ENCODE data around the gene NEK6. TPM values are rescaled to one million over a fixed set of nuclear protein-coding genes. Genes with fewer than 3 reads are reported as not detected.
A peak's percentile ranks its signal among the peaks of the same experiment; 100 is the strongest.

Gene NEK6
- polyA plus RNA-seq, 1 donor from 2014 or later = 76.2 TPM

DNA sequence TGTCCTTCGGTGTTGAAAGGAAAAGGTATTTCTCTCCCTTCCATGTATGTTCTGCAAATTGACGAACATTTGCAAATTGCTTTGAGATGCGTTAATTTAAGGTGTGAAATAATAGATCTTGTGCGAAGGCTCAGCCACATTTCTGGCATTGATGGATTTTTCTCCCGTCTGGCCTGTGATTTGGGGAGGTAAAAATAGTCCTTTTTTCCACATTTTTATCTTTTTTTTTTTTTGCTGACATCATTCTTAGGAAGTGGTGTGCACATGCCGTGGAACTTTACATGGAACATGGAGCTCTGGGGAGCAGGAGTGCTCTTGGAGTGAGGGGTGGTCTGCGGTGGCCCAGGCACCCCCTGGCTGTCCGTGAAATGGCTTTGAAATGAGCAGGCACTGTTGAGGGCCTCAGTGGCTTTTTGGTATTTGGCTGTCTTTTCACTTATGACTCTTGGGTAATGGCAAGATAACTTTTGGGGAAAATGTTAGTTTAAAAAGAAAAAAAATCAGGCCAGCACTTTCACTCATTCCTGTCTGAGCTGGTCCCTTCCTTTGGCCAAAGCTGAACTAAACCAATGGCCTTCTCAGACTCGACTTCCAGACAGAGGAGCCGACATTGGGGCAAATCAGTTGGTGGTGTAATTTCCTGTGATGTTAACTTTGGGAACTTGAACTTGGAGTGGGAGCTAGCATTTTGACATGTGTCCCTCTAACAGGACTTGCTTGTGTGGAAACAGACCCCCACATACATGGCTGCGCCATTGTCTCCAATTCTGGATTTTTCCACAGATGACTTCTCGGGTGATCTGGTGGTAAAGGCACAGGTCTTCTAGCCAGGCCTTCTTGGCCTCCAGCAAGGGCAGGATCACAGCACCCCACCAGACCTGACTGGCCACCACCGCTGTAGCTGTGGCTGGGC lies 4.2 kb downstream of the NEK6 start:
- Mint-ChIP-seq H3K9me3 (peaks cover 0 to 1% (median 0%) of the 10 kb centered on the region in 3 donors), H3K27me3 (peaks cover 2% of the 10 kb centered on the region), H3K4me1 (peaks cover 34 to 60% (median 55%) of the 10 kb centered on the region in 3 donors), H3K4me3 (peak overlapping the region; percentile 93 to 98 (median 96)), H3K27ac (peak overlapping the region; percentile 85 to 92 (median 88)), H3K36me3 (peaks cover 3% of the 10 kb centered on the region)

DNA sequence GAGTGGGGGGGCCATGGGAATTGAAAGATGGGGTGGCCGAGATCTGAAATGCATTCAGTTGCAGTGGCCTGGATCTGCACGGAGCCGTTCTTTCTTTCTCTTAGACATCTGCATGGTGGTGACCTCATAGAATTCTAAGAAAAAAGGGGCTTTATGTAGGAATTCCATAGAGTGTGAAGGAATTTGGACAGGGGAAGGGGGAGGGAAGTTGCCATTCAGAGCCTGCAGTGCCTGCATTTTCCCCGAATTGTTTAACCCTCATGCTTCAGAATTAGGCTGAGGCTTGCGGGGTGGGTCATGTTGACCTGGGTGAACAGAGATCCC lies 4.9 kb downstream of the NEK6 start:
- Mint-ChIP-seq H3K4me1 (peaks cover 41 to 62% (median 53%) of the 10 kb centered on the region in 3 donors), H3K27ac (peak overlapping the region in 2 of 3 donors; percentile 71 to 88), H3K27me3 (peaks cover 2% of the 10 kb centered on the region)

DNA sequence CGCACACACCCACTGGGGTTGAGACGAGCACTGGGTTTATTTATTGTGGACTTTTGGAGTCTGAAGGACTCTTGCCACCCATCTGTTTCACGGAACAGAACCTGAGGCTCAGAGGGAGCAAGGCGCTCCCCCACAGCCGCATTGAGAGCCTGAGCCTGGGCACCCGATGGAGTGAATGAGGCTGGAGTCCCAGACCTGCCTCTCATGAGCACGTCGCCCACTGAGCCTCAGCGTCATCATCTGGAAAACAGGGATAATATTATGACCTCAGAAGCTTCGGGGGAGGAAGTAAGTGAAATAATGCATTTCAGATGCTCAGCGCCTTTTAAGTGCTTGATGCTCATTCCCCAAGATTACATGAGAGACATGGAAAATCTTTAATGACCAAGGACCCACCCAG lies 5.5 kb downstream of the NEK6 start:
- Mint-ChIP-seq H3K9me3 (peaks cover 0 to 1% (median 0%) of the 10 kb centered on the region in 3 donors), H3K36me3 (peaks cover 3% of the 10 kb centered on the region), H3K27me3 (peaks cover 2% of the 10 kb centered on the region), H3K27ac (peak overlapping the region; percentile 60 to 93 (median 88)), H3K4me3 (peak overlapping the region; percentile 77 to 98 (median 96)), H3K4me1 (peaks cover 47 to 68% (median 57%) of the 10 kb centered on the region in 3 donors)

More for the DNA sequence above, 4.9 kb downstream of the NEK6 start:
- Mint-ChIP-seq H3K36me3 (peaks cover 3% of the 10 kb centered on the region), H3K4me3 (peak overlapping the region; percentile 93 to 98 (median 96)), H3K9me3 (peaks cover 0 to 1% (median 0%) of the 10 kb centered on the region in 3 donors)

DNA sequence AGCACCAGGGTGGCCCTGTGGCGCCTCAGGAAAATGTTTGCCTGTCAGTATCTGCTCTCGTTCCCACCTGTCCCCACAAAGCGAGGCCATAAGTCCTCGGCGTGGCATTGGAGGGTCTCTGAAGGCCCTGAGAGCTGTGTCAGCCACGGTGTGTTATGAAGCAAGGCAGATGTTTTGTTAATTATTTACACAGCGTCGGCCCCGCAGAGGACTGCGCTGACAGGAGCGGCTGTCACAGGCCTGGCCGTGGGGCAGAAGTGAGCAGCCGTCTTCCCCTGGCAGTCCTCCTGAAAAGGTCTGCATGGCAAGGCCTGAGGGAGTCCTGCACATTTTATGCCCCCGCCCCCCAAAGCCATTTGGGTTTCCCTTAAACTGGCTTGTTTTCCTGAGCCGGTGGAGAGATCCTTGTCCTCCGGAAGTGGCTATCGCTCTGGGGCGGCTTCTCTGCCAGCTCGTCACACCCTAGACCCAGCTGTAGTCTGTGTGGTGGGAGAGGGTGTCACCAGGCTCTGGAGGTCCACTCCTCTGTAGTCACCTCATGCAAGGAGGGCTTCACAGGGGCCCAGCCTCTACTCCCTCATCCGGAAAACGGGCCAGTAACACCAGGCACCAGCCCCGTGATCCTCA lies 6.2 kb downstream of the NEK6 start:
- peak overlapping the region; percentile 77 to 98 (median 96) for H3K4me3 Mint-ChIP-seq
- peak overlapping the region; percentile 60 to 93 (median 88) for H3K27ac Mint-ChIP-seq
- no peaks in the 10 kb centered on the region for H3K9me3 Mint-ChIP-seq
- H3K36me3 Mint-ChIP-seq = peaks cover 3% of the 10 kb centered on the region
- peaks cover 2% of the 10 kb centered on the region for H3K27me3 Mint-ChIP-seq
- peaks cover 53 to 75% (median 62%) of the 10 kb centered on the region in 3 donors for H3K4me1 Mint-ChIP-seq

DNA sequence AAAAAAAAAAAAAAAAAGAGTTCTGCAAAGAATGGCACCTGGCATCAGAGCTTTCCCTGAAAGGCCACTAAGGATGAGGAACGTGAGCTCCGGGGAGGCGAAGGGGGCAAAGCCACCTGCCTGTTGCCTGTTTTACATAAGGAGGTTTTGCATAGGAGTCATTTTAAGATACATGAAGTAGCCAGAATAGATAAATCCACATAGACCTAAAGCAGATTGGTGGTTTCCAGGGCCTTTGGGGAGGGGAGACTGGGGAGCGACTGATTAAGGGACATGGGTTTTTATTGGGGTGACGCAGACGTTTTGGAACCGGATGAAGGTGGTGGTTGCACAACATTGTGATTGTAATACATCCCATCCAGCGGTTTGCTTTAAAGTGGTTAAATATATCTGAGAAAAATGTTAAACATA lies 7.1 kb downstream of the NEK6 start:
- H3K36me3 Mint-ChIP-seq = peaks cover 1% of the 10 kb centered on the region
- H3K9me3 Mint-ChIP-seq = no peaks in the 10 kb centered on the region
- peak overlapping the region; percentile 77 to 98 (median 96) for H3K4me3 Mint-ChIP-seq
- H3K27me3 Mint-ChIP-seq = peaks cover 2% of the 10 kb centered on the region
- H3K27ac Mint-ChIP-seq = peak overlapping the region; percentile 60 to 93 (median 88)
- peaks cover 50 to 77% (median 68%) of the 10 kb centered on the region in 3 donors for H3K4me1 Mint-ChIP-seq

DNA sequence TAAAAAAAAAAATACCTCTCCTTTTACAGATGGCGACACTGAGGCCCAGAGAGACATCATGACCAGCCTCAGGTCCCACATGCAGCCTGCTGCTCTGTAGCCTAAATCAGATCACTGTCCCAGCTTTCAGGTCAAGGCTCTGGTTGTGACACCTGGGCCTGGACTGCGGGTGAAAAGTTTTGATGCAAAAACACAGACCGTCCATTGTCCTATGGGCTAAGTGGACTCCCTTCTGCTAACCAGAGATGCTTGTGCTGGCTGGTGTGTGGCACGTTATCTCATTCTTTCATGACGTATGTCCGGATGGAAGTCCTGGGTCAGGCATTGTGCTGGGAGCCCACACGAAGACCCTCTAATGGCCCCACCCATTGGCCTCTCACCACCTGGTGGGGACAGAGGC lies 7.8 kb downstream of the NEK6 start:
- no peaks in the 10 kb centered on the region for H3K9me3 Mint-ChIP-seq
- peaks cover 1% of the 10 kb centered on the region for H3K36me3 Mint-ChIP-seq
- H3K4me3 Mint-ChIP-seq = peak overlapping the region; percentile 77 to 98 (median 96)
- peaks cover 2% of the 10 kb centered on the region for H3K27me3 Mint-ChIP-seq
- H3K27ac Mint-ChIP-seq = peak overlapping the region; percentile 60 to 93 (median 88)
- H3K4me1 Mint-ChIP-seq = peaks cover 48 to 79% (median 63%) of the 10 kb centered on the region in 3 donors

DNA sequence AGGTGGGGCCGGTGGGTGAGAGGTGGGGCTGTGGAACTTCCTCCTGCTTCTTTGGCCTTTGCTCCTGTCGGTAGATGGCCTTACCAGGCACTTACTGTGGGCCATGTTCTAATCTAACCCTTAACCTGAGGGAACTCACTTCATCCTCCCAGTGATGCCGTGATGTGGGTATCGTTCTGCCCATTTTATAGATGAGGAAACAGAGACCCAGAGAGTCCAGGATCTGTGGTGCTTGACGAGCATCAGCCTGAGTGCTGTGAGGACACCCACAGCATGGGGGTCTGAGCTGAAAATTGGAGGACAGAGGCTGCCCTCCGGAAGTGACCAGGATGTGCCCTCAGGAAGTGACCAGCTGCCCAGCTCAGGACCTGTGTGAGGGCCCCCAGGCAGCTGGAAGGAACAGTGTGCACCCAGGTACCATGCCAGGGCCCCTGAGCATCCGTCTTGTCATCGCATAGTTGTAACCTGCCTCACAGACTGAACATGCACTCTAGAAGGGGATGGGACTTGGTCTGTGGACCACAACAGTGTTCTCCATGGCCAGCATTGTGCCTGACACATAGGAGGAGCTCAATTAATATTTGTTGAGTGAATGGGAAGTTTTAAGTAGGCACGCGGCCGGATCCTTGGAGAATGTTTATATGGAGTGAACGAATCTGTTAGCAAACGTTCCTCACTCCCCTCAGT lies 8.5 kb downstream of the NEK6 start:
- Mint-ChIP-seq H3K4me3 (peak overlapping the region; percentile 40 to 98 (median 93)), H3K27me3 (peaks cover 2% of the 10 kb centered on the region), H3K4me1 (peaks cover 43 to 79% (median 56%) of the 10 kb centered on the region in 3 donors), H3K27ac (peak overlapping the region; percentile 60 to 93 (median 88)), H3K36me3 (peaks cover 1% of the 10 kb centered on the region), H3K9me3 (no peaks in the 10 kb centered on the region)

DNA sequence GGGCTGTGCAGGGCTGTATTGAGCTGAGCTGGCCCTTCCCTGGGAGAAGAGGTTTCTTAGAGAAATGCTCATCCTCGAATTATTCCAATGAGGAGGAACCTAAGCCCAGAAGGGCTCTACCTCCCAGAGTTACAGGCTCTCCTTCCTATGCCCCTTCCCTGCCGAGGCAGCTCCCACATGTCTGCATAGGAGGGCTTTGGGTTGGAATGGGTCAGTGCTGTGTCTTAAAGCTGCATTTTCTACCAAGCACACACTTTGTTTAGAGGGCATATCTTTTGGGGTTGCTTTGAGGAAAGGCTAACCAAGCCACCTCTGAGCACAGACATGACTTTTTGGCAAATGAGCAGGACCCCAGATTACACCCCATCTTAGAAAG lies 9.1 kb downstream of the NEK6 start:
- H3K4me1 Mint-ChIP-seq = peaks cover 38 to 75% (median 50%) of the 10 kb centered on the region in 3 donors
- H3K36me3 Mint-ChIP-seq = peaks cover 1% of the 10 kb centered on the region
- peaks cover 2% of the 10 kb centered on the region for H3K27me3 Mint-ChIP-seq
- no peaks in the 10 kb centered on the region for H3K9me3 Mint-ChIP-seq
- H3K4me3 Mint-ChIP-seq = peak overlapping the region in 3 of 4 donors; percentile 67 to 98 (median 88)
- peak overlapping the region; percentile 60 to 93 (median 88) for H3K27ac Mint-ChIP-seq

DNA sequence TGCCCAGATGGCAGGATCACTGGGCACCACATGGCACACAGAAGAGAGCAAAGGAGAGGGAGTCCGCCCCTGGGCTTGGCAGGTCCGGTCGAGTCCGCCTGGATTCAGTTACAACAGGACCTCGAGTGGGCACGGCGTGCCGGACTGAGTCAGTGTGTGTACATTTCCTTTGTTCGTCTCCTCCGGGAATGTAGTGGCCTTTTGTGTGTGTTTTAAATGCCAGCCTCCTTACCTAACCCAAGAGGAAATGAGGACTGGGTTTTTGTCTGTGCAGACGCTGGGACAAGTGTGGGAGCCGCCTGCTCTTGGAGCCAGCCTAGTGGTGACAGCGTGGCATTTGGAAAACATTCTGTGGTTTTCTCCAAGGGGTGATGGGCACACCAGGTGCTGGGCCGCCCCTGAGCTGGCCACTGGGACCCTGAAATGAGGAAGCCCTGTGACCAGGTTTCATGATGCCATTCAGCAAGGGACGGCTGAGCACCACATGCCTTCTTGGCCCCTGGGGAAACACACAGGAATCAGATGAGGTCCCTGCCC lies 9.6 kb downstream of the NEK6 start:
- Mint-ChIP-seq H3K4me1 (peaks cover 36 to 73% (median 47%) of the 10 kb centered on the region in 3 donors), H3K27me3 (peaks cover 2% of the 10 kb centered on the region), H3K9me3 (no peaks in the 10 kb centered on the region), H3K36me3 (peaks cover 1% of the 10 kb centered on the region), H3K27ac (peak overlapping the region; percentile 60 to 93 (median 88)), H3K4me3 (peak overlapping the region; percentile 67 to 90 (median 88))

DNA sequence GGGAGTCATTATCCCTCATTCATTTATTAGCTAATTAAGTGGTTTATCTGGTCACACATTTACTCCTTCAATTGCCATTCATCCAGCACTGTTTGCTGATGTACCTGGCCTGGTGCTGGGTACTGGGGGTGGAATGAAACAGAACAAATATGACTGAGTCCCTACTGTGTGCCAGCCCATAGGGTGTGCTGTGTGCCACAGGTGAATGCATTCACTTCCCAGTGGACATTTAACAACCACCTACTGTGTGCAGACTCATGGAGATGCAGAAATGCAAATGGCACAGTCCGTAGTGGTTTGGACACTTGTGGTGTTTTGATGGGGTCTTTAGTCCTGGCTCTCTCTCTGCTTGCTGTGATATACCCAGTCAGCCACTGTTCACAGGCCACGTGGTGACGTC lies 10.5 kb downstream of the NEK6 start:
- H3K27me3 Mint-ChIP-seq = peaks cover 2% of the 10 kb centered on the region
- no peaks in the 10 kb centered on the region for H3K9me3 Mint-ChIP-seq
- H3K4me3 Mint-ChIP-seq = peak overlapping the region; percentile 38 to 90 (median 88)
- peaks cover under 1% of the 10 kb centered on the region for H3K36me3 Mint-ChIP-seq
- H3K27ac Mint-ChIP-seq = peak overlapping the region; percentile 60 to 93 (median 88)
- H3K4me1 Mint-ChIP-seq = peaks cover 36 to 76% (median 46%) of the 10 kb centered on the region in 3 donors

DNA sequence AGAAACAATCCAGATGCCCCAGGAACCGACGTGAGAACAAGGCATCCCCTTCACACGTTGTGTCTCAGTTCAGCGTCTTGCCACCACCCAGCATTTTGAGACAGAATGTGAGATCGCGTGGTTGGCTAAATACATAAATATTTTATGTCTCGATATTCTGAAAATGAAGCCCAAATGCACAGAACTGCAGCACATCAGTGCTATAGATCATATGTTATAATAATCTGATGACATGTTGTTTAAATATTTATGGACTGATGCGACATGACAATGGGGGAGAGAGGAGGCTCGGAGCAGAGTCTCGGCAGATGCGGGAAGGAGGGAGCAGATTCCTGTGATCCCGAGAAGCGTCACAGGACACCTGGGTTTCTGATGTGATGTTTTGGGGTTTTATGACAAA lies 10.9 kb downstream of the NEK6 start:
- H3K9me3 Mint-ChIP-seq = no peaks in the 10 kb centered on the region
- peak overlapping the region; percentile 38 to 88 (median 78) for H3K4me3 Mint-ChIP-seq
- H3K27me3 Mint-ChIP-seq = peaks cover 2% of the 10 kb centered on the region
- no peaks in the 10 kb centered on the region for H3K36me3 Mint-ChIP-seq
- H3K4me1 Mint-ChIP-seq = peaks cover 36 to 74% (median 43%) of the 10 kb centered on the region in 3 donors
- H3K27ac Mint-ChIP-seq = peak overlapping the region in 2 of 3 donors; percentile 88 to 93

DNA sequence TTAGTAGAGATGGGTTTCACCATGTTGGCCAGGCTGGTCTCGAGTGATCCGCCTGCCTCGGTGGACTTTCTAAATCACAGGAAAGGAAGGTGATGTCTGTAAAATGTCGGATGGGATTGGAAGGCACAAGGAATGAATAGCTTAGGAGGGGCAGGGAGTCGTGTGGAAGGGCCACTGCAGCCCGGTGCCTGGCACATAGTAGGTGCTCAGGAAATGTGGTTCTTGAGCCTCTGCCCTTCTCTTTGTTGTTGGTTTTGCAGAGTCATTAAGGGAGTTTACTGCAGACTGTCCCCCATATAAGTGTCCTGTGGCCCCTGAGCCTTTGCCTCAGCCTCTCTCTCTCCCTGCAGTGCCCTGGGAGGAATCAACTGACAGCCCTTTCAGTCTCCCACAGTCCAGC lies 11.8 kb downstream of the NEK6 start:
- peaks cover 39 to 78% (median 48%) of the 10 kb centered on the region in 3 donors for H3K4me1 Mint-ChIP-seq
- H3K4me3 Mint-ChIP-seq = peak overlapping the region in 2 of 4 donors; percentile 32 to 65
- H3K9me3 Mint-ChIP-seq = no peaks in the 10 kb centered on the region
- H3K36me3 Mint-ChIP-seq = no peaks in the 10 kb centered on the region
- H3K27ac Mint-ChIP-seq = peak overlapping the region; percentile 66 to 82 (median 71)
- peaks cover 2% of the 10 kb centered on the region for H3K27me3 Mint-ChIP-seq

DNA sequence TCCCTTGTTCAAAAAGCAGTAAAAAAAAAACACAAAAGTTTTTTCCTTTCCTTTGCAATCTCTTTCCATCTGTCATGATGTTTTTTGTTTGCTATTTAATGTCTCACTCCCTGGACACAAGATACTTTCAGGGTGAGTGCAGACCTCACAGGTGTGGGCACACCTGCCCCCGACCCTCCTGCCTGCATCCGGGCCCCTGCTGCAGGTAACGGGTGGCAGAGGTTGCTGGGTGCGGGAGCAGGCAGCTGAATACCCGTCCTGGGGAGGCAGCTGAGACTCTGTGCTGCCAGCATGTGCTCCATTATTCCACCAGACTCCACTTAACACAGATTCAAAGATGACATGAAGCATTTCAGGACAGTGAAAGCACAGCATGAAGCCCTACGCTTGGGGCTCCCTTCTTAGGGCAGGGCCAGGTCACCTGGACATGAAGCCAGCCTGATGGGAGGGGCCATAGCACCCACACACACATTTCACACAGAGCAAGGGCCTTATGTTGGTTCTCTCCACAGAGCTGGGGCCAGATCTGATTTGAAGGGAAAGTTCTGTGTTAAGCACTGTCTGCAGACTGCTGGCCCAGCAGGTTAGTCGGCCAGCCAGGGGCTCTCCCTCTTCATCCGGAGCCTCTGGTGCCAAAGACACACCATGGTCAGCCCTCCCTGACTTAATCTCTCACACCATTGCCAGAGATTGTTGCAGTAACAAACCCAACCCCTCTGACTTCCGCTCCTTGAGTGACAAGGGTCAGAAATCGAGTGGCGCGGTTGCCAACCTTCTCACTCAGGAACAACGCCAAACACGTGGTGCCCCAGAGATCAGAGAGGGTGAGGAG lies 13.0 kb downstream of the NEK6 start:
- peak overlapping the region in 2 of 4 donors; percentile 38 to 41 for H3K4me3 Mint-ChIP-seq
- H3K27ac Mint-ChIP-seq = peak overlapping the region; percentile 66 to 88 (median 73)
- H3K36me3 Mint-ChIP-seq = no peaks in the 10 kb centered on the region
- no peaks in the 10 kb centered on the region for H3K9me3 Mint-ChIP-seq
- H3K27me3 Mint-ChIP-seq = no peaks in the 10 kb centered on the region
- H3K4me1 Mint-ChIP-seq = peaks cover 36 to 82% (median 49%) of the 10 kb centered on the region in 3 donors
